ENCODE results near the gene GBP7. TPM values are rescaled to one million over a fixed set of nuclear protein-coding genes. Genes with fewer than 3 reads are reported as not detected.

The GBP7 gene
- total and polyA plus RNA-seq, 9 donors = 0.15 to 0.28 TPM; not detected in 7

GRCh38 chr1:89176971-89177370 lies 1.2 kb upstream of the GBP7 start:
- Histone ChIP-seq H3K4me1 (ENCODE audit: insufficient read depth) (no peaks in the 10 kb centered on the region), H3K27ac (no peak overlapping the region), H3K9me3 (no peaks in the 10 kb centered on the region), H3K36me3 (no peaks in the 10 kb centered on the region), H3K27me3 (no peaks in the 10 kb centered on the region), H3K4me3 (no peak overlapping the region)
- 89 to 98% (median 96%) methylated on average over 2 of the region's 2 CpGs for WGBS, 3 donors
- DNase-seq = no peak
- TF ChIP-seq POLR2A (IDR thresholded peaks at IDR 0.05) = no peak
- intact Hi-C loops (cut with DNase I) = no loop called here

GRCh38 chr1:89174491-89174890 lies 1.3 kb downstream of the GBP7 start:
- H3K9me3 ChIP-seq = no peaks in the 10 kb centered on the region
- H3K4me3 ChIP-seq = no peak overlapping the region
- no peak overlapping the region for H3K27ac ChIP-seq
- WGBS, 3 donors = 84 to 91% (median 88%) methylated on average over 3 of the region's 3 CpGs
- TF ChIP-seq EP300 (IDR thresholded peaks at IDR 0.05) (no peak), POLR2A (IDR thresholded peaks at IDR 0.05) (no peak), CTCF (IDR thresholded peaks at IDR 0.05) (no peak)
- no peak for DNase-seq
- no peaks in the 10 kb centered on the region for H3K4me1 ChIP-seq (ENCODE audit: insufficient read depth)
- intact Hi-C loops (cut with DNase I) = no loop called here
- no peaks in the 10 kb centered on the region for H3K27me3 ChIP-seq
- H3K36me3 ChIP-seq = no peaks in the 10 kb centered on the region

- H3K27me3 ChIP-seq = no peaks in the 10 kb centered on the region
- intact Hi-C loops (cut with DNase I) = no loop called here
- H3K27ac ChIP-seq = no peak overlapping the region
- no peaks in the 10 kb centered on the region for H3K9me3 ChIP-seq
- TF ChIP-seq EP300 (IDR thresholded peaks at IDR 0.05) (no peak), CTCF (IDR thresholded peaks at IDR 0.05) (no peak)
- 81 to 99% (median 95%) methylated on average over 4 of the region's 4 CpGs for WGBS, 3 donors
- H3K4me3 ChIP-seq = no peak overlapping the region
- H3K4me1 ChIP-seq (ENCODE audit: insufficient read depth) = no peaks in the 10 kb centered on the region
- no peak for DNase-seq
- no peaks in the 10 kb centered on the region for H3K36me3 ChIP-seq
Observed at GRCh38 chr1:89172468-89173143, 3.2 kb downstream of the GBP7 start.

GRCh38 chr1:89171067-89171438 lies 4.8 kb downstream of the GBP7 start:
- Histone ChIP-seq H3K9me3 (no peaks in the 10 kb centered on the region), H3K27ac (no peak overlapping the region), H3K27me3 (no peaks in the 10 kb centered on the region), H3K4me3 (no peak overlapping the region), H3K36me3 (no peaks in the 10 kb centered on the region), H3K4me1 (ENCODE audit: insufficient read depth) (no peaks in the 10 kb centered on the region)
- no peak for TF ChIP-seq POLR2A (IDR thresholded peaks at IDR 0.05)
- no peak for DNase-seq
- intact Hi-C loops (cut with DNase I) = no loop called here

GRCh38 chr1:89170170-89171066 lies 5.4 kb downstream of the GBP7 start:
- no peaks in the 10 kb centered on the region for H3K9me3 ChIP-seq
- no peaks in the 10 kb centered on the region for H3K27me3 ChIP-seq
- H3K36me3 ChIP-seq = no peaks in the 10 kb centered on the region
- no peak for DNase-seq
- intact Hi-C loops (cut with DNase I) = no loop called here
- H3K4me1 ChIP-seq (ENCODE audit: insufficient read depth) = no peaks in the 10 kb centered on the region
- TF ChIP-seq EP300 (IDR thresholded peaks at IDR 0.05) = no peak
- TF ChIP-seq POLR2A (IDR thresholded peaks at IDR 0.05) = no peak
- TF ChIP-seq CTCF (IDR thresholded peaks at IDR 0.05) = no peak
- no peak overlapping the region for H3K4me3 ChIP-seq
- WGBS, 3 donors = 96 to 98% (median 97%) methylated on average over 4 of the region's 4 CpGs
- no peak overlapping the region for H3K27ac ChIP-seq
